H9 (cell line): ENCODE data around the gene PPIP5K1. TPM values are rescaled to one million over a fixed set of nuclear protein-coding genes. Genes with fewer than 3 reads are reported as not detected.

Source experiments
- DNase-seq: peaks from one replicate; pipeline ENCODE4 v3.0.0-alpha.2; 2017
- H2AFZ ChIP-seq: one replicate; pipeline ENCODE4 v1.6.1; 2013; ENCODE audit warnings: mild to moderate bottlenecking, low read length, control low read depth, moderate library complexity
- H2AK5ac ChIP-seq: 2 replicates; pipeline ENCODE4 v1.6.1; 2013; ENCODE audit warnings: low read length, control low read depth, mixed read lengths; ENCODE audit not compliant: insufficient read length
- H2BK120ac ChIP-seq: one replicate; pipeline ENCODE4 v1.6.1; 2013; ENCODE audit warnings: low read depth, mild to moderate bottlenecking, low read length, control low read depth, inconsistent platforms; ENCODE audit not compliant: poor library complexity, severe bottlenecking
- H2BK12ac ChIP-seq: 2 replicates; pipeline ENCODE4 v1.6.1; 2013; ENCODE audit warnings: low read length, control low read depth, mixed read lengths, low read depth; ENCODE audit not compliant: insufficient read length
- H2BK15ac ChIP-seq: 2 replicates; pipeline ENCODE4 v1.6.1; 2013; ENCODE audit warnings: low read depth, low read length, control low read depth
- H2BK20ac ChIP-seq: one replicate; pipeline ENCODE4 v1.6.1; 2013; ENCODE audit warnings: low read depth, mild to moderate bottlenecking, low read length, control low read depth, inconsistent platforms; ENCODE audit not compliant: poor library complexity, severe bottlenecking
- H2BK5ac ChIP-seq: 2 replicates; pipeline ENCODE4 v1.6.1; 2013; ENCODE audit warnings: low read length, control low read depth, mixed read lengths; ENCODE audit not compliant: insufficient read length
- H3K14ac ChIP-seq: 2 replicates; pipeline ENCODE4 v1.6.1; 2013; ENCODE audit warnings: low read length, control low read depth; ENCODE audit not compliant: insufficient read depth
- H3K18ac ChIP-seq: 2 replicates; pipeline ENCODE4 v1.6.1; 2013; ENCODE audit warnings: low read depth, mild to moderate bottlenecking, mixed read lengths, low read length, control low read depth; ENCODE audit not compliant: insufficient read length
- H3K23ac ChIP-seq: 2 replicates; pipeline ENCODE4 v1.6.1; 2013; ENCODE audit warnings: low read length, control low read depth, mixed read lengths, low read depth; ENCODE audit not compliant: insufficient read length
- H3K23me2 ChIP-seq: 2 replicates; pipeline ENCODE4 v1.6.1; 2013; ENCODE audit warnings: low read depth, mild to moderate bottlenecking, mixed read lengths, low read length, control low read depth; ENCODE audit not compliant: insufficient read length, poor library complexity, severe bottlenecking
- H3K27ac ChIP-seq: 2 replicates; pipeline ENCODE4 v1.5.1; 2013; ENCODE audit warnings: low read length, control low read depth, mixed read lengths, low read depth; ENCODE audit not compliant: insufficient read length
- H3K27me3 ChIP-seq: 2 replicates; pipeline ENCODE4 v1.6.1; 2013; ENCODE audit warnings: low read length, control low read depth, inconsistent platforms; ENCODE audit not compliant: insufficient read depth
- H3K4ac ChIP-seq: 2 replicates; pipeline ENCODE4 v1.6.1; 2013; ENCODE audit warnings: low read depth, mild to moderate bottlenecking, control low read depth, inconsistent platforms, low read length, moderate library complexity
- H3K4me1 ChIP-seq: 2 replicates; pipeline ENCODE4 v1.6.1; 2013; ENCODE audit warnings: low read length, control low read depth, inconsistent platforms; ENCODE audit not compliant: insufficient read depth
- H3K4me2 ChIP-seq: 2 replicates; pipeline ENCODE4 v1.6.1; 2013; ENCODE audit warnings: low read length, control low read depth, mixed read lengths; ENCODE audit not compliant: insufficient read length, insufficient read depth
- H3K56ac ChIP-seq: 2 replicates; pipeline ENCODE4 v1.6.1; 2013; ENCODE audit warnings: low read depth, mild to moderate bottlenecking, mixed read lengths, low read length, control low read depth; ENCODE audit not compliant: insufficient read length
- H3K79me1 ChIP-seq: 2 replicates; pipeline ENCODE4 v1.6.1; 2013; ENCODE audit warnings: low read depth, mild to moderate bottlenecking, moderate library complexity, low read length, control low read depth, inconsistent platforms; ENCODE audit not compliant: insufficient read depth, poor library complexity, severe bottlenecking
- H3K79me2 ChIP-seq: 2 replicates; pipeline ENCODE4 v1.6.1; 2013; ENCODE audit warnings: low read length, control low read depth, inconsistent platforms; ENCODE audit not compliant: insufficient read depth
- H3K9ac ChIP-seq: 2 replicates; pipeline ENCODE4 v1.6.1; 2013; ENCODE audit warnings: low read length, control low read depth, mixed read lengths; ENCODE audit not compliant: insufficient read length; ENCODE audit errors: extremely low read depth
- H3K9me3 ChIP-seq: one replicate; pipeline ENCODE4 v1.6.1; 2013; ENCODE audit warnings: low read depth, low read length, inconsistent platforms; ENCODE audit not compliant: control insufficient read depth
- H3T11ph ChIP-seq: one replicate; pipeline ENCODE4 v1.6.1; 2013; ENCODE audit warnings: mild to moderate bottlenecking, low read length, control low read depth, inconsistent platforms
- H4K20me1 ChIP-seq: one replicate; pipeline ENCODE4 v1.6.1; 2013; ENCODE audit not compliant: control insufficient read depth, insufficient read length, insufficient read depth
- H4K5ac ChIP-seq: 2 replicates; pipeline ENCODE4 v1.6.1; 2013; ENCODE audit warnings: low read depth, mild to moderate bottlenecking, mixed read lengths, low read length, control low read depth; ENCODE audit not compliant: insufficient read length
- H4K8ac ChIP-seq: replicated peaks from 2 replicates; pipeline ENCODE4 v1.6.1; 2013; ENCODE audit warnings: low read length, control low read depth, mixed read lengths, low read depth; ENCODE audit not compliant: insufficient read length
- H4K91ac ChIP-seq: 2 replicates; pipeline ENCODE4 v1.6.1; 2013; ENCODE audit warnings: low read depth, mild to moderate bottlenecking, moderate library complexity, mixed read lengths, low read length, control low read depth; ENCODE audit not compliant: insufficient read length
- H3K27ac Mint-ChIP-seq, 3 experiments: 2 replicates in 2 of 3; 3 replicates in 1 of 3; pipeline ENCODE4 v1.8.0; 2020 to 2021; ENCODE audit warnings: mixed read lengths in 3 of 3, mild to moderate bottlenecking in 1 of 3, moderate library complexity in 1 of 3
- H3K27me3 Mint-ChIP-seq: 2 replicates; pipeline ENCODE4 v1.8.0; 2021; ENCODE audit warnings: low read depth, mild to moderate bottlenecking, moderate library complexity, mixed read lengths
- H3K36me3 Mint-ChIP-seq, 3 experiments: 2 replicates in 2 of 3; 3 replicates in 1 of 3; pipeline ENCODE4 v1.8.0; 2020 to 2021; ENCODE audit warnings: low read depth in 3 of 3, mixed read lengths in 3 of 3; ENCODE audit not compliant: insufficient read depth in 1 of 3
- H3K4me1 Mint-ChIP-seq, 2 experiments: 2 replicates each; pipeline ENCODE4 v1.8.0; 2020; ENCODE audit warnings: mixed read lengths in 2 of 2
- H3K4me3 Mint-ChIP-seq, 2 experiments: 2 replicates in 1 of 2; 3 replicates in 1 of 2; pipeline ENCODE4 v1.8.0; 2020 to 2021; ENCODE audit warnings: mild to moderate bottlenecking in 2 of 2, mixed read lengths in 2 of 2, moderate library complexity in 1 of 2
- H3K9me3 Mint-ChIP-seq, 2 experiments: 2 replicates in 1 of 2; 3 replicates in 1 of 2; pipeline ENCODE4 v1.8.0; 2020; ENCODE audit warnings: mild to moderate bottlenecking in 2 of 2, mixed read lengths in 2 of 2, moderate library complexity in 1 of 2
- CTCF ChIP-seq: fragments of 200-600 bp; sonication (generic); conservative IDR thresholded peaks from 3 replicates; pipeline ENCODE4 v1.8.0; 2021; ENCODE audit warnings: antibody characterized with exemption, mild to moderate bottlenecking
- WGBS: extraction: QIAGEN DNeasy Blood & Tissue Kit; methylation state at CpG from one replicate; pipeline ENCODE4 v1.1.7; 2013; ENCODE audit warnings: missing lambda C conversion rate, low lambda C conversion rate, mixed read lengths; ENCODE audit not compliant: insufficient read length; ENCODE audit errors: extremely low coverage; 5-methylcytosine and 5-hydroxymethylcytosine counted together
- total RNA-seq: library from RNA; stranded (reverse); gene quantifications from 2 replicates; pipeline ENCODE4 v1.2.1, GENCODE V29; 2021

PPIP5K1 gene
- total RNA-seq, 1 experiment from 2014 or later, result 28.5 TPM

GRCh38 chr15:43487271-43487895 is 102.6 kb downstream of the PPIP5K1 start:
- no peak for TF ChIP-seq CTCF

More at GRCh38 chr15:43487271-43487895, 102.6 kb downstream of the PPIP5K1 start:
- H4K91ac ChIP-seq, result no peak overlapping the region
- no peak overlapping the region for H3K9ac ChIP-seq
- no peak overlapping the region for H2AK5ac ChIP-seq
- H2BK5ac ChIP-seq, result no peak overlapping the region
- no peak overlapping the region for H4K5ac ChIP-seq
- H2BK15ac ChIP-seq, result no peak overlapping the region
- no peaks in the 10 kb centered on the region for H3K27me3 ChIP-seq
- peaks cover 5% of the 10 kb centered on the region; the same call in 1 of the 2 replicates for H3K4me1 ChIP-seq
- no peaks in the 10 kb centered on the region for H4K20me1 ChIP-seq
- Mint-ChIP-seq H3K36me3 (peaks cover 51 to 88% (median 73%) of the 10 kb centered on the region in 3 experiments), H3K27ac (peak overlapping the region in 1 of 3 experiments; percentile 13; a peak in 1 of 7 replicates), H3K4me3 (no peak overlapping the region), H3K4me1 (peaks cover 16 to 17% of the 10 kb centered on the region in 2 experiments), H3K9me3 (no peaks in the 10 kb centered on the region), H3K27me3 (no peaks in the 10 kb centered on the region)
- no peak overlapping the region for H3K4ac ChIP-seq
- H3K4me2 ChIP-seq, result no peak overlapping the region
- no peak overlapping the region for H3K23ac ChIP-seq
- no peak overlapping the region for H2BK120ac ChIP-seq
- H3K18ac ChIP-seq, result no peak overlapping the region
- no peak overlapping the region for H3K14ac ChIP-seq
- no peak overlapping the region for H3K56ac ChIP-seq
- no peaks in the 10 kb centered on the region for H3K9me3 ChIP-seq
- DNase-seq, result no peak
- H3K79me1 ChIP-seq, result no peaks in the 10 kb centered on the region
- H3T11ph ChIP-seq, result no peak overlapping the region
- H3K27ac ChIP-seq, result no peak overlapping the region
- H3K23me2 ChIP-seq, result no peaks in the 10 kb centered on the region
- H2BK20ac ChIP-seq, result no peak overlapping the region
- WGBS, result no CpG with 5 or more reads among the region's 6 CpGs
- H2AFZ ChIP-seq, result no peak overlapping the region
- no peak overlapping the region for H2BK12ac ChIP-seq
- no peak overlapping the region for H4K8ac ChIP-seq
- H3K79me2 ChIP-seq, result no peaks in the 10 kb centered on the region; the same call in 1 of the 2 replicates
